Astrocyte (in vitro differentiated cells and primary cell): Measurements from ENCODE around the gene P3H4. TPM values are rescaled to one million over a fixed set of nuclear protein-coding genes. Genes with fewer than 3 reads are reported as not detected.

ENCODE experiments used
- DNase-seq: peaks from one replicate; pipeline ENCODE4 v3.0.0-alpha.2; 2010; ENCODE audit warnings: low read depth
- FAIRE-seq: peaks from 2 replicates; lab custom pipeline; 2011; peaks lifted over from hg19 to GRCh38; lab: Jason Lieb, UNC
- H2AFZ ChIP-seq: 2 replicates; pipeline ENCODE4 v1.6.0; 2012; ENCODE audit warnings: low read depth, low read length, inconsistent platforms
- H3K27ac ChIP-seq: 2 replicates; pipeline ENCODE4 v1.5.1; 2011; ENCODE audit warnings: low read depth, low read length, inconsistent platforms
- H3K27me3 ChIP-seq: 2 replicates; pipeline ENCODE4 v1.6.0; 2011; ENCODE audit warnings: low read length, inconsistent platforms; ENCODE audit not compliant: insufficient read depth
- H3K36me3 ChIP-seq: 2 replicates; pipeline ENCODE4 v1.5.1; 2011; ENCODE audit warnings: low read length, inconsistent platforms; ENCODE audit not compliant: insufficient read depth
- H3K4me1 ChIP-seq: 2 replicates; pipeline ENCODE4 v1.5.1; 2011; ENCODE audit warnings: low read length, inconsistent platforms; ENCODE audit not compliant: insufficient read depth
- H3K4me2 ChIP-seq: 2 replicates; pipeline ENCODE4 v1.6.0; 2012; ENCODE audit warnings: low read length, inconsistent platforms
- H3K4me3 ChIP-seq: 2 replicates; pipeline ENCODE4 v1.5.1; 2011; ENCODE audit warnings: low read depth, mild to moderate bottlenecking, low read length, inconsistent platforms; ENCODE audit not compliant: insufficient read depth
- H3K79me2 ChIP-seq: 2 replicates; pipeline ENCODE4 v1.6.0; 2012; ENCODE audit warnings: mild to moderate bottlenecking, low read length, inconsistent platforms; ENCODE audit not compliant: insufficient read depth
- H3K9ac ChIP-seq: 2 replicates; pipeline ENCODE4 v1.6.0; 2012; ENCODE audit warnings: mild to moderate bottlenecking, low read length, inconsistent platforms
- H3K9me3 ChIP-seq: 2 replicates; pipeline ENCODE4 v1.5.1; 2012; ENCODE audit warnings: low read depth, mild to moderate bottlenecking, low read length, inconsistent platforms; ENCODE audit not compliant: insufficient read depth
- H4K20me1 ChIP-seq: 2 replicates; pipeline ENCODE4 v1.6.0; 2012; ENCODE audit warnings: low read length, inconsistent platforms; ENCODE audit not compliant: insufficient read depth
- H3K27ac Mint-ChIP-seq: one replicate; pipeline ENCODE4 v1.8.0; 2021; ENCODE audit warnings: mild to moderate bottlenecking, mixed read lengths; ENCODE audit not compliant: unreplicated experiment
- H3K27me3 Mint-ChIP-seq: one replicate; pipeline ENCODE4 v1.8.0; 2021; ENCODE audit warnings: low read depth, mixed read lengths; ENCODE audit not compliant: unreplicated experiment
- H3K36me3 Mint-ChIP-seq: one replicate; pipeline ENCODE4 v1.8.0; 2021; ENCODE audit warnings: low read depth, mixed read lengths; ENCODE audit not compliant: unreplicated experiment
- H3K4me1 Mint-ChIP-seq: one replicate; pipeline ENCODE4 v1.8.0; 2021; ENCODE audit warnings: low read depth, mixed read lengths; ENCODE audit not compliant: unreplicated experiment
- H3K4me3 Mint-ChIP-seq: one replicate; pipeline ENCODE4 v1.8.0; 2021; ENCODE audit warnings: mild to moderate bottlenecking, moderate library complexity, mixed read lengths; ENCODE audit not compliant: unreplicated experiment
- H3K9me3 Mint-ChIP-seq: one replicate; pipeline ENCODE4 v1.8.0; 2021; ENCODE audit warnings: mild to moderate bottlenecking, mixed read lengths; ENCODE audit not compliant: unreplicated experiment
- EZH2 ChIP-seq: IDR thresholded peaks from 2 replicates; pipeline ENCODE4 v1.6.1; 2012; ENCODE audit warnings: mild to moderate bottlenecking, low read length, inconsistent platforms; ENCODE audit not compliant: insufficient read depth
- total RNA-seq: library from RNA; stranded (reverse); gene quantifications from 2 replicates; pipeline ENCODE4 v1.2.1, GENCODE V29; 2021
- TF ChIP-seq, protein P1 (sequence below): IDR thresholded peaks from 2 replicates; pipeline ENCODE4 v1.5.1; 2011; ENCODE audit warnings: low read depth, mild to moderate bottlenecking, inconsistent platforms, low read length, moderate library complexity; ENCODE audit not compliant: insufficient read depth

Gene P3H4
- total RNA-seq, 1 donor from 2014 or later: 81.5 TPM

- DNase-seq (no peak), FAIRE-seq (no peak)
- no peak overlapping the region for H3K4me2 ChIP-seq
- no peak overlapping the region for H3K27ac ChIP-seq
- Mint-ChIP-seq H3K27me3 (no peaks in the 10 kb centered on the region), H3K9me3 (no peaks in the 10 kb centered on the region), H3K4me1 (no peaks in the 10 kb centered on the region), H3K4me3 (no peak overlapping the region), H3K36me3 (peaks cover 29% of the 10 kb centered on the region), H3K27ac (no peak overlapping the region)
- no peak overlapping the region for H3K4me3 ChIP-seq
- H3K27me3 ChIP-seq: no peaks in the 10 kb centered on the region
- H2AFZ ChIP-seq: no peak overlapping the region
- peaks cover 18% of the 10 kb centered on the region for H4K20me1 ChIP-seq
- H3K9me3 ChIP-seq: no peaks in the 10 kb centered on the region
- H3K4me1 ChIP-seq: no peaks in the 10 kb centered on the region
- peaks cover 8% of the 10 kb centered on the region for H3K36me3 ChIP-seq
- no peak overlapping the region for H3K9ac ChIP-seq
- no peak for TF ChIP-seq EZH2
- TF ChIP-seq, protein P1, sequence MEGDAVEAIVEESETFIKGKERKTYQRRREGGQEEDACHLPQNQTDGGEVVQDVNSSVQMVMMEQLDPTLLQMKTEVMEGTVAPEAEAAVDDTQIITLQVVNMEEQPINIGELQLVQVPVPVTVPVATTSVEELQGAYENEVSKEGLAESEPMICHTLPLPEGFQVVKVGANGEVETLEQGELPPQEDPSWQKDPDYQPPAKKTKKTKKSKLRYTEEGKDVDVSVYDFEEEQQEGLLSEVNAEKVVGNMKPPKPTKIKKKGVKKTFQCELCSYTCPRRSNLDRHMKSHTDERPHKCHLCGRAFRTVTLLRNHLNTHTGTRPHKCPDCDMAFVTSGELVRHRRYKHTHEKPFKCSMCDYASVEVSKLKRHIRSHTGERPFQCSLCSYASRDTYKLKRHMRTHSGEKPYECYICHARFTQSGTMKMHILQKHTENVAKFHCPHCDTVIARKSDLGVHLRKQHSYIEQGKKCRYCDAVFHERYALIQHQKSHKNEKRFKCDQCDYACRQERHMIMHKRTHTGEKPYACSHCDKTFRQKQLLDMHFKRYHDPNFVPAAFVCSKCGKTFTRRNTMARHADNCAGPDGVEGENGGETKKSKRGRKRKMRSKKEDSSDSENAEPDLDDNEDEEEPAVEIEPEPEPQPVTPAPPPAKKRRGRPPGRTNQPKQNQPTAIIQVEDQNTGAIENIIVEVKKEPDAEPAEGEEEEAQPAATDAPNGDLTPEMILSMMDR: no peak
- H3K79me2 ChIP-seq: no peaks in the 10 kb centered on the region
Measured at GRCh38 chr17:41766135-41766534, 45.6 kb downstream of the P3H4 start.

DNA sequence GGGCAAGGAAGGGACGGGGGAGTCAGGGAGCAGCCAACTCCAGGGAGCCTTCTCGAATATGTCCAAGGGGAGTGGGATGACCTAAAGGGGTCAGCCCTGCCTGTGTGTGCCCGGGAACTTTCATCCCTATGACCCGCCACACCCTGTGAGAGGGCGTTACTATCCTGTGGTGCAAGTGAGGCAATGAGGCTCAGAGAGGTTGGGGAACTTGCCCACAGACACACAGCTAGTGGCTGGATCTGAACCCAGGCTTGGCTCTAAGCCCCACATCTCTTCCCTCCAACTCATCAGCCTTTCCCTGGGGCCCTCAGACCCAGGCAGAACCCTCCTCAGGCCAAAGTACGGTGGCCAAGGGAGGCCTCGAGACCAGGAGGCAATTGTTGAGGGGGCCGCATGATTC lies 48.4 kb downstream of the P3H4 start:
- Mint-ChIP-seq H3K27me3 (no peaks in the 10 kb centered on the region), H3K36me3 (peaks cover 33% of the 10 kb centered on the region), H3K9me3 (no peaks in the 10 kb centered on the region), H3K4me1 (no peaks in the 10 kb centered on the region), H3K4me3 (no peak overlapping the region), H3K27ac (peak overlapping the region; percentile 50)
- Histone ChIP-seq H3K36me3 (peaks cover 9% of the 10 kb centered on the region), H3K27me3 (no peaks in the 10 kb centered on the region), H3K4me3 (no peak overlapping the region), H3K9ac (no peak overlapping the region), H4K20me1 (peaks cover 16% of the 10 kb centered on the region), H3K27ac (no peak overlapping the region), H3K79me2 (no peaks in the 10 kb centered on the region), H3K4me1 (no peaks in the 10 kb centered on the region), H3K4me2 (no peak overlapping the region), H3K9me3 (no peaks in the 10 kb centered on the region), H2AFZ (no peak overlapping the region)
- FAIRE-seq (no peak), DNase-seq (no peak)
- TF ChIP-seq, protein P1: no peak
- TF ChIP-seq EZH2: no peak

- H3K4me3 Mint-ChIP-seq: no peak overlapping the region
- FAIRE-seq: no peak
- H3K27ac ChIP-seq: no peak overlapping the region
Measured at GRCh38 chr17:41762841-41763240, 48.9 kb downstream of the P3H4 start.

More at GRCh38 chr17:41762841-41763240, 48.9 kb downstream of the P3H4 start:
- no peak overlapping the region for H2AFZ ChIP-seq
- H3K9me3 Mint-ChIP-seq: no peaks in the 10 kb centered on the region
- H4K20me1 ChIP-seq: peaks cover 17% of the 10 kb centered on the region
- DNase-seq: no peak
- H3K9me3 ChIP-seq: no peaks in the 10 kb centered on the region
- H3K36me3 Mint-ChIP-seq: peaks cover 37% of the 10 kb centered on the region
- no peaks in the 10 kb centered on the region for H3K4me1 Mint-ChIP-seq
- no peak overlapping the region for H3K4me3 ChIP-seq
- peaks cover 14% of the 10 kb centered on the region for H3K36me3 ChIP-seq
- H3K27me3 ChIP-seq: no peaks in the 10 kb centered on the region
- no peaks in the 10 kb centered on the region for H3K27me3 Mint-ChIP-seq
- H3K79me2 ChIP-seq: no peaks in the 10 kb centered on the region
- H3K4me1 ChIP-seq: no peaks in the 10 kb centered on the region
- H3K4me2 ChIP-seq: no peak overlapping the region
- TF ChIP-seq, protein P1: no peak
- no peak for TF ChIP-seq EZH2
- no peak overlapping the region for H3K9ac ChIP-seq
- H3K27ac Mint-ChIP-seq: no peak overlapping the region
